H1 (cell line): Measurements from ENCODE around the gene TEX2. TPM values are rescaled to one million over a fixed set of nuclear protein-coding genes. Genes with fewer than 3 reads are reported as not detected.

Experiments
- CTCF ChIA-PET: fragments of 300-600 bp; sonication (Branson Sonifier 250); formaldehyde crosslinking; loops from one replicate; lab custom pipeline; 2021; ENCODE audit not compliant: partially characterized antibody; lab: Charles Lee
- POLR2A ChIA-PET: fragments of 300-600 bp; sonication (Branson Sonifier 250); formaldehyde crosslinking; loops from one replicate; lab custom pipeline; 2021; ENCODE audit warnings: inconsistent platforms; ENCODE audit not compliant: partially characterized antibody; lab: Charles Lee
- DNase-seq, 2 experiments: peaks; one replicate each; pipeline versions ENCODE4 v3.0.0 to v3.0.0-alpha.2; 2010 to 2022; ENCODE audit warnings: low spot score in 2 of 2, low read depth in 1 of 2, mixed read lengths in 1 of 2
- FAIRE-seq: peaks from 2 replicates; lab custom pipeline; 2011; peaks lifted over from hg19 to GRCh38; lab: Jason Lieb, UNC
- H2AFZ ChIP-seq: 2 replicates; pipeline ENCODE4 v1.8.1; 2012; ENCODE audit warnings: low read length, inconsistent platforms
- H2AK5ac ChIP-seq: 2 replicates; pipeline ENCODE4 v1.6.1; 2013; ENCODE audit warnings: low read depth, low read length
- H2BK120ac ChIP-seq: replicated peaks from 2 replicates; pipeline ENCODE3; 2013; ENCODE audit warnings: low read depth, low read length, inconsistent platforms
- H2BK12ac ChIP-seq: 2 replicates; pipeline ENCODE4 v1.6.1; 2013; ENCODE audit warnings: low read depth, low read length
- H2BK15ac ChIP-seq: 2 replicates; pipeline ENCODE4 v1.6.1; 2013; ENCODE audit warnings: low read length
- H2BK20ac ChIP-seq: 2 replicates; pipeline ENCODE4 v1.6.1; 2013; ENCODE audit warnings: low read length
- H2BK5ac ChIP-seq: 2 replicates; pipeline ENCODE4 v1.6.1; 2013; ENCODE audit warnings: low read depth, low read length
- H3K14ac ChIP-seq: 2 replicates; pipeline ENCODE4 v1.6.1; 2013; ENCODE audit warnings: inconsistent platforms; ENCODE audit not compliant: insufficient read length
- H3K18ac ChIP-seq: 2 replicates; pipeline ENCODE4 v1.6.1; 2013; ENCODE audit warnings: low read length; ENCODE audit errors: extremely low read depth
- H3K23ac ChIP-seq: 2 replicates; pipeline ENCODE4 v1.6.1; 2013; ENCODE audit warnings: inconsistent platforms; ENCODE audit not compliant: insufficient read length
- H3K23me2 ChIP-seq: 2 replicates; pipeline ENCODE4 v1.6.1; 2013; ENCODE audit warnings: low read depth, low read length
- H3K27ac ChIP-seq: 2 replicates; pipeline ENCODE4 v1.6.1; 2011; ENCODE audit warnings: low read depth, low read length, inconsistent platforms
- H3K27me3 ChIP-seq, 4 experiments: replicated peaks in 1 of 4; 1 replicate in 1 of 4; 2 replicates in 3 of 4; pipeline versions ENCODE4 v1.6.1 to v1.8.1; 2011 to 2013; ENCODE audit warnings: low read length in 3 of 4, mild to moderate bottlenecking in 3 of 4, inconsistent platforms in 2 of 4, mixed read lengths in 2 of 4, moderate library complexity in 1 of 4; ENCODE audit not compliant: control insufficient read depth in 3 of 4, insufficient read depth in 3 of 4; ENCODE audit errors: extremely low read depth in 1 of 4
- H3K36me3 ChIP-seq, 4 experiments: 2 replicates each; pipeline versions ENCODE4 v1.6.1 to v1.8.1; 2011 to 2013; ENCODE audit warnings: mild to moderate bottlenecking in 4 of 4, low read length in 3 of 4, moderate library complexity in 2 of 4, control low read depth in 1 of 4, inconsistent platforms in 1 of 4; ENCODE audit not compliant: insufficient read depth in 4 of 4, control insufficient read depth in 2 of 4
- H3K4ac ChIP-seq: replicated peaks from 2 replicates; pipeline ENCODE3; 2013; ENCODE audit warnings: low read length, low read depth, mixed read lengths, inconsistent platforms; ENCODE audit not compliant: insufficient read length
- H3K4me1 ChIP-seq, 4 experiments: replicated peaks in 1 of 4; 1 replicate in 1 of 4; 2 replicates in 3 of 4; pipeline versions ENCODE4 v1.6.1 to v1.8.1; 2011 to 2013; ENCODE audit warnings: low read length in 3 of 4, inconsistent platforms in 2 of 4, mixed read lengths in 1 of 4; ENCODE audit not compliant: insufficient read depth in 4 of 4, control insufficient read depth in 3 of 4
- H3K4me2 ChIP-seq, 2 experiments: 2 replicates each; pipeline versions ENCODE4 v1.6.1 to v1.8.1; 2011 to 2013; ENCODE audit warnings: low read depth in 2 of 2, low read length in 2 of 2, control low read depth in 1 of 2, inconsistent platforms in 1 of 2, mild to moderate bottlenecking in 1 of 2; ENCODE audit not compliant: insufficient read depth in 1 of 2
- H3K4me3 ChIP-seq, 4 experiments: fragments of 200-600, 300-600 bp in 1 of 4; sonication (generic), shearing (Covaris generic), sonication (Bioruptor Twin) in 1 of 4; 2 replicates each; pipeline versions ENCODE4 v1.5.1 to v1.8.1; 2011 to 2016; ENCODE audit warnings: low read length in 4 of 4, low read depth in 3 of 4, control low read depth in 2 of 4, inconsistent platforms in 2 of 4, mild to moderate bottlenecking in 2 of 4, mixed read lengths in 1 of 4, moderate library complexity in 1 of 4; ENCODE audit not compliant: insufficient read depth in 2 of 4; ENCODE audit errors: extremely low read depth in 1 of 4
- H3K56ac ChIP-seq: replicated peaks from 2 replicates; pipeline ENCODE3; 2013; ENCODE audit warnings: low read depth, mild to moderate bottlenecking, mixed read lengths, low read length, inconsistent platforms; ENCODE audit not compliant: insufficient read length
- H3K79me1 ChIP-seq: 2 replicates; pipeline ENCODE4 v1.6.1; 2013; ENCODE audit warnings: low read depth, low read length, control low read depth
- H3K79me2 ChIP-seq, 2 experiments: 2 replicates each; pipeline versions ENCODE4 v1.6.1 to v1.8.1; 2012 to 2013; ENCODE audit warnings: low read length in 2 of 2, mild to moderate bottlenecking in 2 of 2, inconsistent platforms in 1 of 2; ENCODE audit not compliant: insufficient read depth in 2 of 2, control insufficient read depth in 1 of 2
- H3K9ac ChIP-seq, 4 experiments: replicated peaks in 1 of 4; 1 replicate in 1 of 4; 2 replicates in 3 of 4; pipeline versions ENCODE4 v1.6.1 to v1.8.1; 2011 to 2013; ENCODE audit warnings: low read depth in 3 of 4, low read length in 3 of 4, control low read depth in 2 of 4, mild to moderate bottlenecking in 2 of 4, moderate library complexity in 2 of 4, inconsistent platforms in 1 of 4; ENCODE audit errors: extremely low read depth in 1 of 4
- H3K9me3 ChIP-seq, 2 experiments: 2 replicates each; pipeline versions ENCODE4 v1.6.1 to v1.8.1; 2012 to 2013; ENCODE audit warnings: mild to moderate bottlenecking in 2 of 2, moderate library complexity in 2 of 2, control low read depth in 1 of 2, inconsistent platforms in 1 of 2, low read depth in 1 of 2, low read length in 1 of 2, mixed read lengths in 1 of 2; ENCODE audit not compliant: insufficient read depth in 2 of 2
- H4K20me1 ChIP-seq, 2 experiments: replicated peaks in 1 of 2; 2 replicates each; pipeline versions ENCODE3 to v1.8.1; 2011 to 2013; ENCODE audit warnings: inconsistent platforms in 2 of 2, low read length in 2 of 2, mild to moderate bottlenecking in 1 of 2; ENCODE audit not compliant: insufficient read depth in 2 of 2, control insufficient read depth in 1 of 2
- H4K5ac ChIP-seq: 2 replicates; pipeline ENCODE4 v1.6.1; 2013; ENCODE audit warnings: low read length, low read depth, mixed read lengths, inconsistent platforms; ENCODE audit not compliant: insufficient read length
- H4K8ac ChIP-seq: 2 replicates; pipeline ENCODE4 v1.8.0; 2013; ENCODE audit warnings: mild to moderate bottlenecking, moderate library complexity, low read length, inconsistent platforms; ENCODE audit not compliant: insufficient read depth; ENCODE audit errors: extremely low read depth
- H4K91ac ChIP-seq: replicated peaks from 2 replicates; pipeline ENCODE3; 2013; ENCODE audit warnings: low read length, mixed read lengths, inconsistent platforms; ENCODE audit not compliant: insufficient read length
- CREB1 ChIP-seq: IDR thresholded peaks from 2 replicates; pipeline ENCODE4 v1.6.1; 2012; ENCODE audit warnings: inconsistent platforms
- E2F6 ChIP-seq: IDR thresholded peaks from 2 replicates; pipeline ENCODE4 v1.6.1; 2012; ENCODE audit warnings: inconsistent platforms
- WGBS, 2 experiments: shearing (Covaris generic) in 1 of 2; methylation state at CpG; one replicate each; pipeline versions ENCODE4 v1.1.6 to v1.1.7; 2013 to 2015; ENCODE audit warnings: low lambda C conversion rate in 2 of 2, mixed read lengths in 2 of 2, inconsistent platforms in 1 of 2, low coverage in 1 of 2, missing lambda C conversion rate in 1 of 2; ENCODE audit not compliant: insufficient replicate concordance in 2 of 2, insufficient coverage in 1 of 2, insufficient read length in 1 of 2; ENCODE audit errors: extremely low coverage in 1 of 2, missing lambda C conversion rate in 1 of 2; 5-methylcytosine and 5-hydroxymethylcytosine counted together
- polyA plus RNA-seq, 7 experiments: library from polyadenylated mRNA; depleted of rRNA in 3 of 7; stranded (reverse) in 5 of 7; unstranded in 2 of 7; fragments of >200 nt in 5 of 7; fragments of 200-250 nt in 2 of 7; gene quantifications; 1 replicate in 5 of 7; 2 replicates in 1 of 7; 4 replicates in 1 of 7; pipeline versions ENCODE4 v1.2.1 to v1.2.3, GENCODE V29; 2011 to 2013; ENCODE audit warnings: missing spikeins in 2 of 7, mixed read lengths in 2 of 7
- total RNA-seq: library from RNA; stranded (reverse); fragmentation: NEBNext Ultra II Directional; extraction: Animal tissue kit (Norgen Biotek cat#: 25700); gene quantifications from 2 replicates; pipeline ENCODE4 v1.2.1, GENCODE V29; 2021

TEX2 gene
- total and polyA plus RNA-seq, 2 of the 8 experiments (the other 6 are each of a cell fraction or from before 2014, with no cell fraction given): 6.1 to 15.6 TPM

DNA sequence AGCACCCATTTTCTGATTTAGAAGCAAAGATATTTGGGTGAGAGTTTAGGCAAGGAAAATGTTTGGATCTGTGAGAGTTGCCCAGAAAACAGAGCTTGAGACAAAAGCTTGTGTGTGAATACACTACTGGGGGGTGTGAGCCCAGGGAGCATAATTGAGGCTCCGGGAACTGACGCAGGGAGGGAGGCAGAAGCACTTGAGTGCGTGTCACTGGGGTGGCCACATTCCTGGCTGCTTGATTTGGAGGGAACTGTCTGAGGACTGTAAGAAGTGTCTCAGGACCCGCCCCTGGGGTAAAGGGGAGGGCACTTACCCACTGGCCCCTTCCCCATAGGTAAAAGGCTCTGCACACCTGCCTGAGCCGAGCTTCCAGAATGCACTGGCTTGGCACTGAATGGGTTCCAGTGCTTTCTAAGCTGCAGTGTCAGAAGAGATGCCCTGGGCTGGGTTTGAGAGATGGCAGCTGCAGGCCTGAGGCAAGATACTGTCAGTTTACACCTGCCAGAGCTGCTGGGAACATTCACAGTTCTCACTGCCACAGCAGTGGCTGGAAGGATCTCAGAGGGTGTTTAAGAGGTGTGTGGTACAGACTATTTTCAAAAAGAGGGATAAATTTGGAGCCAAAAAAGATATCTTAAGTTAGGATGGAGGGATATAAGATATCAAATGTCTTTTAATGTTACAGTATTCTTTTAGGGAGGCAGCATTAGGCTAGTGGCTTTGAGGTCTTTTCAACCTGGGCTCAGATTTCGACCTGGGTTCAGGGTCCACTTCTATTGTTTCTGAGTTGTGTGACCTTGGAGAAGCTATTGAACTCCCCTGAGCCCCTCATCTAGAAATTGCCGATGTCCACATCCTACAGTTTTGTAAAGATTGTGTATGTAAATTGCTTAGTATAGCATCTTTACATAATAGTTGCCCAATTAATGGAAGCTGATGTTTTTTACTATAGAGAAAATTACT lies 6.9 kb upstream of the TEX2 start:
- H3K79me1 ChIP-seq: no peaks in the 10 kb centered on the region
- no peak overlapping the region for H2AFZ ChIP-seq
- no peak for FAIRE-seq
- H3K27ac ChIP-seq: no peak overlapping the region
- H2BK120ac ChIP-seq: no peak overlapping the region
- H2BK12ac ChIP-seq: no peak overlapping the region
- no peak overlapping the region for H4K5ac ChIP-seq
- no peaks in the 10 kb centered on the region for H4K20me1 ChIP-seq
- no peak overlapping the region for H2AK5ac ChIP-seq
- TF ChIP-seq E2F6: 0 out of 2 replicates have a peak, but pooled peaks have one; percentile 15
- TF ChIP-seq CREB1: no peak
- DNase-seq: no peak
- ChIA-PET POLR2A (interaction anchor here (5.0 kb wide), 1 partner anchor 123 kb away, joined by 38 read pairs; no protein-coding TSS in a partner anchor), CTCF (interaction anchor here (0.6 to 4.5 kb wide), 7 partner anchors 11 to 221 kb away, joined by 3 to 27 read pairs (median 3); no protein-coding TSS in a partner anchor)
- no peak overlapping the region for H4K91ac ChIP-seq
- peaks cover 0 to 3% (median 0%) of the 10 kb centered on the region in 4 experiments; a peak in 1 of 7 replicates for H3K4me1 ChIP-seq
- 75% methylated on average over 7 of the region's 7 CpGs; no CpG with 5 or more reads in 1 of the 2 experiments for WGBS, 2 experiments
- no peak overlapping the region; the same call in 1 of the 2 replicates for H4K8ac ChIP-seq
- no peak overlapping the region for H3K4me3 ChIP-seq
- H3K23ac ChIP-seq: no peak overlapping the region
- peaks cover 0 to under 1% (median 0%) of the 10 kb centered on the region in 4 experiments; a peak in 1 of 7 replicates for H3K27me3 ChIP-seq
- H3K18ac ChIP-seq: no peak overlapping the region
- H3K23me2 ChIP-seq: 0 out of 2 replicates have a peak, but pooled peaks cover 1% of the 10 kb centered on the region
- H3K14ac ChIP-seq: no peak overlapping the region
- no peak overlapping the region for H3K4me2 ChIP-seq
- no peak overlapping the region for H3K56ac ChIP-seq
- H3K4ac ChIP-seq: no peak overlapping the region
- H3K9ac ChIP-seq: no peak overlapping the region
- no peak overlapping the region for H2BK20ac ChIP-seq
- no peaks in the 10 kb centered on the region for H3K9me3 ChIP-seq
- no peak overlapping the region for H2BK15ac ChIP-seq
- no peaks in the 10 kb centered on the region for H3K79me2 ChIP-seq
- no peaks in the 10 kb centered on the region for H3K36me3 ChIP-seq
- no peak overlapping the region for H2BK5ac ChIP-seq
